GM12892 (cell line): ENCODE data around the gene ANKLE1.

Experiments used
- POLR2A ChIP-seq: IDR thresholded peaks from 2 replicates; pipeline ENCODE4 v1.6.1; 2011; ENCODE audit warnings: low read depth, low read length, control low read depth
- POLR2AphosphoS5 ChIP-seq: IDR thresholded peaks from 2 replicates; pipeline ENCODE4 v1.6.1; 2011; ENCODE audit warnings: low read depth, low read length, control low read depth

DNA sequence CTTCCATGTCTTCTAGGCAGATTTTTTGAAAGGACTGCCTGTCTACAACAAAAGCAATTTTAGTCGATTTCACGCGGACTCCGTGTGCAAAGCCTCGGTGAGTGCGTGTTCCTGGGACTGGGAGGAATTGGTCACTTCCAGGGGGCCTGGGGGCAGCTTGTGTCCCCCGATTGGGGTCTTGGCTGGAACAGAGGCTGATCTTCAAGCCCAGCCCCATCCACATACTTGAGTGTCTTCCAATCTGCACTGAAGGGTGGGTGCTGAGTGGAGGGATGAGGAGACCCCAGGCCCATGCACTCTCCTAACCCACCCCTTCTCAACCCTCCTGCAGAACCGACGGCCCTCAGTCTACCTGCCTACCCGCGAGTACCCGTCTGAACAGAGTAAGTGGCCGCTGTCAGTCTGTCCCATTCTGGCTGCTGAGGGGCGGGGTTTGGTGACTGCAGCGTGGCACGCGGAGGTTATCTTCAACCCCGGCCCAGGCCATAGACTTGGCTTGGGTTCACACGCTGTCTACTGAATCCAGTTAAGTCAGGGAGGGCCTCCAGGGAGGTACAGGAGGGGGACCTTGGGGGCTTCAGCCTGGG lies 32.4 kb downstream of the ANKLE1 start:
- TF ChIP-seq POLR2A (no peak), POLR2AphosphoS5 (no peak)
